Parathyroid adenoma (tissue), 2 donors: ENCODE results near the gene CADPS.

Source experiments
- H2AFZ ChIP-seq: fragments of 300-600 bp; sonication (generic); one replicate; pipeline ENCODE4 v1.7.0; 2017; ENCODE audit warnings: antibody characterized with exemption, mild to moderate bottlenecking
- H3K27ac ChIP-seq: fragments of 300-600 bp; sonication (generic); one replicate; pipeline ENCODE4 v1.7.0; 2017
- H3K27me3 ChIP-seq: fragments of 300-600 bp; sonication (generic); one replicate; pipeline ENCODE4 v1.7.0; 2017; ENCODE audit warnings: low read length; ENCODE audit not compliant: control insufficient read depth, insufficient read depth
- H3K36me3 ChIP-seq: fragments of 300-600 bp; sonication (generic); one replicate; pipeline ENCODE4 v1.7.0; 2017; ENCODE audit warnings: low read length; ENCODE audit not compliant: control insufficient read depth, insufficient read depth
- H3K4me1 ChIP-seq: fragments of 300-600 bp; sonication (generic); one replicate; pipeline ENCODE4 v1.7.0; 2017; ENCODE audit warnings: control low read depth
- H3K4me2 ChIP-seq: fragments of 300-600 bp; sonication (generic); one replicate; pipeline ENCODE4 v1.7.0; 2017; ENCODE audit warnings: low read length
- H3K4me3 ChIP-seq: fragments of 300-600 bp; sonication (generic); one replicate; pipeline ENCODE4 v1.7.0; 2017; ENCODE audit warnings: low read depth, low read length
- H3K79me2 ChIP-seq: fragments of 300-600 bp; sonication (generic); one replicate; pipeline ENCODE4 v1.7.0; 2017; ENCODE audit warnings: control low read depth
- H3K9ac ChIP-seq: fragments of 300-600 bp; sonication (generic); one replicate; pipeline ENCODE4 v1.7.0; 2017; ENCODE audit warnings: mild to moderate bottlenecking
- H3K9me3 ChIP-seq: fragments of 300-600 bp; sonication (generic); one replicate; pipeline ENCODE4 v1.7.0; 2017; ENCODE audit warnings: low read length; ENCODE audit not compliant: control insufficient read depth
- CTCF ChIP-seq: fragments of 300-600 bp; sonication (generic); IDR thresholded peaks from one replicate; pipeline ENCODE4 v1.7.0; 2017; ENCODE audit warnings: antibody characterized with exemption, mild to moderate bottlenecking
- donor health status: primary hyperparathyroidism.

CADPS gene

DNA sequence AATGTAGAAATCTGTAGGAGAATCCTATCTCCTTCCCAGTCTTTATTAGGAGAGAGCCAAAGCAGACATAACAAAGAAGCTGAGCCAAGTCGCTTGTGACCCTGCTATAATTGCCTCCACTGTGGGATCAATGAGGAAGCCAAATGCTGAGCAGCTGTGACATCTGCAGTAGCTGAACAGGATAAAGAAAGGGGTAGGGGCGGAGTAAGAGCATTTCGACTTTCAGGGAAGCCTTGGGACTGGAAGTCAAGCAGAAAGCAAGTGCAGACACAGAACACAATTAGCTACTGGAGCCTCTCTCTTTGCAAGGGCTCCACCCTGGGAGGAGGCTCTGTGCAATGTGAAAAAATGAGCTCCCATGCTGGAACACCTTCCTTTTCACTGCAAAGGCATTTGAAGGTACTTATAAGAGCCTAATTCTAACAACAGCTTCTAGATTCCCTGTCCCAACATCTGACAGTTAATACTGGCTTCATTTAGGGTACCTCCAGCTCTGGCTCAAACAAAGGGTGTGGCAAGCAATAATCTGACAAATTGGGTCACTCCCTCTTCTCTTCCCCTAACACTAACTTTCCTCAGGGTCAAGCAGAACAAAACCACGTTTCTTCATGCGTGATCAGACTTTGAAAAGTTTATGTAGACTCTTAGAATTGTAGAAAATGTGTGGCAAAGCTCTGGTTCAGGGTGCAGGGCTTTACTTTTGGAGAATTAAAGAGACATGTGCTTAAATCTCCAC, 166.4 kb downstream of the CADPS start:
- Histone ChIP-seq H3K4me3 (no peak overlapping the region), H3K9ac (no peak overlapping the region), H3K4me1 (no peaks in the 10 kb centered on the region), H3K4me2 (no peak overlapping the region), H3K27me3 (no peaks in the 10 kb centered on the region), H3K79me2 (no peaks in the 10 kb centered on the region), H3K27ac (no peak overlapping the region), H3K36me3 (no peaks in the 10 kb centered on the region), H3K9me3 (no peaks in the 10 kb centered on the region), H2AFZ (no peak overlapping the region)
- TF ChIP-seq CTCF, result no peak

DNA sequence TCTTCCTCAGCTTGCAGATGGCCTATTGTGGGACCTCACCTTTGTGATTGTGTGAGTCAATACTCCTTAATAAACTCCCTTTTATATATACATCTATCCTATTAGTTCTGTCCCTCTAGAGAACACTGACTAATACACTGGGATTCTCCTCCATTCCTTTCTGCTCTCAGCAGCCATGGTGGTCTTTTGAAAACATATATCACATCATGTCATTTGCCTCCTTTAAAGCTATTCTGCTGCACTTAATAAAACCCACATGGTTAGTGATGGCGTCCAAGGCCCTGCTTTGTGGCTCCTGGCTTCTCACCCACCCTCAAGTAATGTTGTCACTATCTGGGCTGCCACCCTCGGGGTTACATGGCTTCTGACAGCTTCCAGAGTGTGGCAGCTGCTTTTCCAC, 169.5 kb downstream of the CADPS start:
- no peaks in the 10 kb centered on the region for H3K27me3 ChIP-seq
- H3K4me3 ChIP-seq, result no peak overlapping the region
- no peaks in the 10 kb centered on the region for H3K79me2 ChIP-seq
- no peak for TF ChIP-seq CTCF
- H3K36me3 ChIP-seq, result no peaks in the 10 kb centered on the region
- H3K9me3 ChIP-seq, result no peaks in the 10 kb centered on the region
- no peaks in the 10 kb centered on the region for H3K4me1 ChIP-seq
- H3K4me2 ChIP-seq, result no peak overlapping the region
- H3K9ac ChIP-seq, result no peak overlapping the region
- no peak overlapping the region for H2AFZ ChIP-seq
- H3K27ac ChIP-seq, result no peak overlapping the region

GRCh38 chr3:62703451-62704167, 171.6 kb downstream of the CADPS start:
- H3K79me2 ChIP-seq, result no peaks in the 10 kb centered on the region
- H3K4me3 ChIP-seq, result no peak overlapping the region
- H3K36me3 ChIP-seq, result no peaks in the 10 kb centered on the region
- no peaks in the 10 kb centered on the region for H3K9me3 ChIP-seq
- no peak overlapping the region for H3K9ac ChIP-seq
- H3K4me1 ChIP-seq, result no peaks in the 10 kb centered on the region
- H3K4me2 ChIP-seq, result no peak overlapping the region
- TF ChIP-seq CTCF, result no peak
- no peaks in the 10 kb centered on the region for H3K27me3 ChIP-seq
- H2AFZ ChIP-seq, result no peak overlapping the region
- H3K27ac ChIP-seq, result no peak overlapping the region

GRCh38 chr3:62700357-62700756, 174.9 kb downstream of the CADPS start:
- Histone ChIP-seq H3K9me3 (no peaks in the 10 kb centered on the region), H3K4me2 (no peak overlapping the region), H3K4me1 (no peaks in the 10 kb centered on the region)

More at GRCh38 chr3:62700357-62700756, 174.9 kb downstream of the CADPS start:
- no peak for TF ChIP-seq CTCF
- Histone ChIP-seq H3K27me3 (no peaks in the 10 kb centered on the region), H3K27ac (no peak overlapping the region), H2AFZ (no peak overlapping the region), H3K9ac (no peak overlapping the region), H3K79me2 (no peaks in the 10 kb centered on the region), H3K4me3 (no peak overlapping the region), H3K36me3 (no peaks in the 10 kb centered on the region)
